IMR-90 (cell line): Measurements from ENCODE around the gene BTF3L4.
"Not testable (repeated sequence)": the region's sequence is repeated elsewhere in the genome, so short reads cannot be mapped to it uniquely, and the experiment has no call there.

Experiments
- BHLHE40 ChIP-seq: fragments of 150-350 bp; IDR thresholded peaks from 2 replicates; pipeline ENCODE4 v1.6.1; 2016; ENCODE audit warnings: mild to moderate bottlenecking, low read depth, low read length
- CEBPB ChIP-seq: IDR thresholded peaks from 2 replicates; pipeline ENCODE4 v1.6.1; 2012; ENCODE audit warnings: low read depth, low read length, improper control_type of control experiment
- CHD1 ChIP-seq: IDR thresholded peaks from 2 replicates; pipeline ENCODE4 v1.6.1; 2012; ENCODE audit warnings: low read depth, low read length, improper control_type of control experiment
- MAFK ChIP-seq: IDR thresholded peaks from 2 replicates; pipeline ENCODE4 v1.6.1; 2012; ENCODE audit warnings: low read depth, low read length, improper control_type of control experiment
- POLR2A ChIP-seq: IDR thresholded peaks from 2 replicates; pipeline ENCODE4 v1.6.1; 2012; ENCODE audit warnings: mild to moderate bottlenecking, low read depth, low read length
- RFX5 ChIP-seq: IDR thresholded peaks from 2 replicates; pipeline ENCODE4 v1.8.0; 2012; ENCODE audit warnings: low read depth, mild to moderate bottlenecking, low read length, moderate library complexity
- TF ChIP-seq, protein P1 (sequence below): conservative IDR thresholded peaks from 2 replicates; pipeline ENCODE4 v1.5.1; 2012; ENCODE audit warnings: mild to moderate bottlenecking, low read depth, low read length, improper control_type of control experiment
- TF ChIP-seq, protein P2 (sequence below): fragments of 150-350 bp; IDR thresholded peaks from 2 replicates; pipeline ENCODE4 v1.6.1; 2017; ENCODE audit warnings: mild to moderate bottlenecking, antibody characterized with exemption, low read length, low read depth

DNA sequence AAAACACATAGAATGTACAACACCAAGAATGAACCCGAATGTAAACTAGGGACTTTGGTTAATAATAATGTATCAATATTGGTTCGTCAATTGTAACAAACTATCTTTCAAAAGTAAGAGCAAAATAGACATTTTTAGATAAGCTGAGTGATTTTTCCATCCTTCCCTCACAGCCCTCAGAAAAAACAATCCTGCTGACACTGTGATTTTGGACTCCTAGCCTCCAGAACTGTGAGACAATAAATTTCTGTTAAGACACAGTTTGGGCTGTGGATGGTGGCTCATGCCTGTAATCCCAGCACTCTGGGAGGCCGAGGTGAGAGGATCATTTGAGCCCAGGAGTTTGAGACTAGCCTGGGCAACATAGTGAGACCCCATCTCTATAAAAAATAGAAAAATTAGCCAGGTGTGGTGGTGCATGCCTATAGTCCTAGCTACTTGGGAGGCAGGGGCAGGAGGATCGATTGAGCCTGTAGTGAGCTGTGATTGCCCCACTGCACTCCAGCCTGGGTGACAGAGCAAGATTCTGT lies 10.4 kb upstream of the BTF3L4 start:
- not testable (repeated sequence) for TF ChIP-seq POLR2A, MAFK, CEBPB, BHLHE40, CHD1, RFX5
- TF ChIP-seq, protein P1, sequence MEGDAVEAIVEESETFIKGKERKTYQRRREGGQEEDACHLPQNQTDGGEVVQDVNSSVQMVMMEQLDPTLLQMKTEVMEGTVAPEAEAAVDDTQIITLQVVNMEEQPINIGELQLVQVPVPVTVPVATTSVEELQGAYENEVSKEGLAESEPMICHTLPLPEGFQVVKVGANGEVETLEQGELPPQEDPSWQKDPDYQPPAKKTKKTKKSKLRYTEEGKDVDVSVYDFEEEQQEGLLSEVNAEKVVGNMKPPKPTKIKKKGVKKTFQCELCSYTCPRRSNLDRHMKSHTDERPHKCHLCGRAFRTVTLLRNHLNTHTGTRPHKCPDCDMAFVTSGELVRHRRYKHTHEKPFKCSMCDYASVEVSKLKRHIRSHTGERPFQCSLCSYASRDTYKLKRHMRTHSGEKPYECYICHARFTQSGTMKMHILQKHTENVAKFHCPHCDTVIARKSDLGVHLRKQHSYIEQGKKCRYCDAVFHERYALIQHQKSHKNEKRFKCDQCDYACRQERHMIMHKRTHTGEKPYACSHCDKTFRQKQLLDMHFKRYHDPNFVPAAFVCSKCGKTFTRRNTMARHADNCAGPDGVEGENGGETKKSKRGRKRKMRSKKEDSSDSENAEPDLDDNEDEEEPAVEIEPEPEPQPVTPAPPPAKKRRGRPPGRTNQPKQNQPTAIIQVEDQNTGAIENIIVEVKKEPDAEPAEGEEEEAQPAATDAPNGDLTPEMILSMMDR: not testable (repeated sequence)
- TF ChIP-seq, protein P2, sequence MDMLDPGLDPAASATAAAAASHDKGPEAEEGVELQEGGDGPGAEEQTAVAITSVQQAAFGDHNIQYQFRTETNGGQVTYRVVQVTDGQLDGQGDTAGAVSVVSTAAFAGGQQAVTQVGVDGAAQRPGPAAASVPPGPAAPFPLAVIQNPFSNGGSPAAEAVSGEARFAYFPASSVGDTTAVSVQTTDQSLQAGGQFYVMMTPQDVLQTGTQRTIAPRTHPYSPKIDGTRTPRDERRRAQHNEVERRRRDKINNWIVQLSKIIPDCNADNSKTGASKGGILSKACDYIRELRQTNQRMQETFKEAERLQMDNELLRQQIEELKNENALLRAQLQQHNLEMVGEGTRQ: not testable (repeated sequence)
